ENCODE measurements around the gene PLXNA4.

- TF ChIP-seq MAX (IDR thresholded peaks at IDR 0.05) = no peak
- no peak for TF ChIP-seq EZH2 (IDR thresholded peaks at IDR 0.05)
- TF ChIP-seq CTCF (IDR thresholded peaks at IDR 0.05 in 2 of 3, conservative IDR thresholded peaks at IDR 0.05 in 1 of 3; ENCODE audit: borderline replicate concordance in 1 of 3, insufficient read depth in 1 of 3, low read depth in 2 of 3, low read length in 2 of 3) = no peak
- TF ChIP-seq EZH2phosphoT487 (IDR thresholded peaks at IDR 0.05; ENCODE audit: borderline replicate concordance) = no peak
- TF ChIP-seq POLR2A (IDR thresholded peaks at IDR 0.05; ENCODE audit: borderline replicate concordance, extremely low read depth, insufficient read depth, insufficient read length) = no peak
- TF ChIP-seq CEBPB (IDR thresholded peaks at IDR 0.05; ENCODE audit: low read depth) = no peak
Measured at GRCh38 chr7:132565441-132565840, 10.8 kb downstream of the PLXNA4 start.
